Measurements from ENCODE around the gene BCAM. TPM values are rescaled to one million over a fixed set of nuclear protein-coding genes. Genes with fewer than 3 reads are reported as not detected.
"Not testable (repeated sequence)": the region's sequence is repeated elsewhere in the genome, so short reads cannot be mapped to it uniquely, and the experiment has no call there.

The BCAM gene
- total and polyA plus RNA-seq, 2 experiments from 2014 or later = 1.3 to 1.4 TPM

DNA sequence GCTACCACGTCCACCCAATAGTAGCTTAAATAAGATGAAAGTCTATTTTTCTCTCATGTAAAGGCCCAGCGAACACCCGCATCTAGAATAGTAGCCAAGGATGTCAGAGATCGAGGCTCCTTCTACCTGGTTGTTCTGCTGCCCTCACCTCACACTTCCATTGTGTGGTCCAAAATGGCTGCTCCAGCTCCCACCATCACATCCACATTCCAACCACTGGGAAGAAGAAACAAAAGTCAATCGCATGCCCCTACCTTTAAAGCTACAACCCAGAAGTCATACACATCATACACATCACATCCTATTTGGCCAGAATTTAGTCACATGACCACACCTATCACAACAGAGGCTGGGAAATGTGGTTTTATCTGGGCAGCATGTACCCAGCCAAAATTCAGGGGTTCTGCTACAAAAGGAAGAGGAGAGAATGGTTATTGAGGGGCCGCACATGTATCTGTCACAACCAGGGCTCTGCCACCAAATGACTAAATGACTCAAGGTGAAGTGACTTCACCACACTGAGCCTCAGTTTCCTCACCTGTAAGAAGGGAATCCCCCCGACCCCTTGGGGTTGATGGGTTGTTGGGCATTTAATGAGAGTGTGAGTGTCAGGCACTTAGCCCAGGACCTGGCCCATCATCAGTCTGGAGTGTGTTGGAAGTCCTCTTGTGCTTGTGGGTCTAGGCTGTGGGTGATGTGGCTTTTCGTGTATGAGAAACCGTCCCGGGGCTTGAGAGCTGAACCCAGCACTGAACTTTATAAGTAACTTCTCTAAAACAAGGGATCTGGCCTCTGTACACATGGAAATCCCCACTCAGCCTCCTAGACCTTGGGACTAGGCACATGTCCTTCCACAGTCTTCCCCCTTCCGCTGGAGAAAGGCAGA, 41.4 kb upstream of the BCAM start:
- WGBS, 2 experiments (ENCODE audit: low coverage in 1 of 2, low lambda C conversion rate in 2 of 2, missing lambda C conversion rate in 2 of 2) = 71 to 75% methylated on average over 11 of the region's 11 CpGs
- Histone ChIP-seq H2AFZ (no peak overlapping the region), H3F3A (ENCODE audit: insufficient read depth) (peaks cover 17% of the 10 kb centered on the region)

DNA sequence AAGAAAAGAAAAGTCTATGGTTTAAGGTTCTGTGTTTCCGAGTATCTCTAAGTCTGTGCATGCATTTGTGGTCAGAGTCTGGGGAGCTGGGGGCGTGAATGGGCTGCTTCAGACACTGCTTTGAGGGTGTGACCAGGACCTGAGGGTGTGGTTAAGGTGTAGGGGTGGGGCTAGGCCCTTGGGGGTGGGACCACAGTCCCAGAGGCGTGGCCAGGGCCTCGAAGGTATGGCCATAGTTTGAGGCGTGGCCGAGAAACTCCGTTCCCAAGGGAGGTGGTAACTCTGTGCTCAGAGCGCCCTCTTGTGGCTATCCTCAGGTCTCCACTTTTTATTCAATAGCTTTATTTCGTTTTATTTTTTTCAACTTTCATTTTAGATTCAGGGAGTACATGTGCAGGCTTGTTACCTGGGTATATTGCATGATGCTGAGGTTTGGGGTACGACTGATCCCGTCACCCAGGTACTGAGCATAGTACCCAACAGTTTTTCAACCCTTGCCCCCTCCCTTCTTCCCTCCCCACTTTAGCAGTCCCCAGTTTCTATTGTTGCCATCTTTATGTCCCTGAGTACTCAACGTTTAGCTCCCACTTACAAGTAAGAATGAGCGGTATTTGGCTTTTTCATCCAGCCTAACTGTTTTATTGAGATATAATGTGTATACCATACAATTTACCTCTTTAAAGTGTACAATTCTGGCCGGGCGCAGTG, 38.2 kb upstream of the BCAM start:
- in situ Hi-C loops (cut with MboI) = no loop called here
- H3K27ac ChIP-seq = no peak overlapping the region
- H3K4me3 ChIP-seq = peak overlapping the region; percentile 28; the same call in 1 of the 2 replicates

More for the DNA sequence above, 41.4 kb upstream of the BCAM start:
- DNase-seq = no peak
- H3K4me1 ChIP-seq (ENCODE audit: insufficient read depth) = no peaks in the 10 kb centered on the region
- no peaks in the 10 kb centered on the region for H3K9me2 ChIP-seq (ENCODE audit: insufficient read depth)
- H3K4me3 ChIP-seq = no peak overlapping the region
- no peaks in the 10 kb centered on the region for H4K20me1 ChIP-seq (ENCODE audit: insufficient read depth)
- in situ Hi-C loops (cut with MboI) = loop anchor here (5.0 kb wide), 1 partner anchor 45 kb away; no protein-coding TSS in a partner anchor
- no peak overlapping the region for H3K9ac ChIP-seq
- H3K36me3 ChIP-seq (ENCODE audit: low read depth) = no peaks in the 10 kb centered on the region
- H3K4me2 ChIP-seq (ENCODE audit: unreplicated experiment) = no peak overlapping the region
- H3K9me3 ChIP-seq (ENCODE audit: low read depth) = no peaks in the 10 kb centered on the region
- H3K79me2 ChIP-seq (ENCODE audit: insufficient read depth) = no peaks in the 10 kb centered on the region
- H3K27me3 ChIP-seq (replicated peaks; ENCODE audit: insufficient read depth) = no peaks in the 10 kb centered on the region
- TF ChIP-seq EZH2 (IDR thresholded peaks at IDR 0.05; ENCODE audit: insufficient read depth, poor library complexity, severe bottlenecking) (no peak), EZH2phosphoT487 (IDR thresholded peaks at IDR 0.05; ENCODE audit: insufficient read depth, low read depth) (no peak)
- H3K27ac ChIP-seq = no peak overlapping the region

DNA sequence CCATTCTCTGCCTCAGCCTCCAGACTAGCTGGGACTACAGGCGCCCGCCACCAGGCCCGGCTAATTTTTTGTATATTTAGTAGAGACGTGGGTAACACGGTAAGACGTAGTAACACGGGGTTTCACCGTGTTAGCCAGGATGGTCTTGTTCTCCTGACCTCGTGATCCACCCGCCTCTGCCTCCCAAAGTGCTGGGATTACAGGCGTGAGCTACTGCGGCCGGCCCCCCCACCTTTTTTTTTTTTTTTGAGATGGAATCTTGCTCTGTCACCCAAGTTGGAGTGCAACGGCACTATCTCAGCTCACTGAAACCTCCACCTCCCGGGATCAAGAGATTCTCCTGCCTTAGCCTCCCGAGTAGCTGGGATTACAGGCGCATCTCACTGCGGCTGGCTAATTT, 36.8 kb upstream of the BCAM start:
- DNase-seq; H3K36me3 ChIP-seq (ENCODE audit: low read depth); H3K4me2 ChIP-seq (ENCODE audit: unreplicated experiment); H3K27ac ChIP-seq; H3K4me3 ChIP-seq; in situ Hi-C loops (cut with MboI); H3K9me2 ChIP-seq (ENCODE audit: insufficient read depth); H3K79me2 ChIP-seq (ENCODE audit: insufficient read depth); H4K20me1 ChIP-seq (ENCODE audit: insufficient read depth); H3K9ac ChIP-seq; H3K27me3 ChIP-seq (replicated peaks; ENCODE audit: insufficient read depth); H2AFZ ChIP-seq; H3K9me3 ChIP-seq (ENCODE audit: low read depth): not testable (repeated sequence)
- WGBS, 2 experiments (ENCODE audit: low coverage in 1 of 2, low lambda C conversion rate in 2 of 2, missing lambda C conversion rate in 2 of 2) = 73 to 78% methylated on average over 17 to 18 of the region's 18 CpGs
- peaks cover 17% of the 10 kb centered on the region for H3F3A ChIP-seq (ENCODE audit: insufficient read depth)
- H3K4me1 ChIP-seq (ENCODE audit: insufficient read depth) = peaks cover 19% of the 10 kb centered on the region

More for the DNA sequence above, 38.2 kb upstream of the BCAM start:
- Histone ChIP-seq H4K20me1 (ENCODE audit: insufficient read depth) (no peaks in the 10 kb centered on the region), H3K9ac (peak overlapping the region; percentile 40; the same call in 1 of the 2 replicates), H3K9me3 (ENCODE audit: low read depth) (no peaks in the 10 kb centered on the region), H3K9me2 (ENCODE audit: insufficient read depth) (no peaks in the 10 kb centered on the region), H3F3A (ENCODE audit: insufficient read depth) (peaks cover 17% of the 10 kb centered on the region), H2AFZ (peak overlapping the region; percentile 87), H3K4me2 (ENCODE audit: unreplicated experiment) (peak overlapping the region; percentile 47), H3K27me3 (replicated peaks; ENCODE audit: insufficient read depth) (no peaks in the 10 kb centered on the region), H3K4me1 (ENCODE audit: insufficient read depth) (peaks cover 19% of the 10 kb centered on the region), H3K36me3 (ENCODE audit: low read depth) (no peaks in the 10 kb centered on the region), H3K79me2 (ENCODE audit: insufficient read depth) (no peaks in the 10 kb centered on the region)
- 17 to 20% methylated on average over 15 of the region's 15 CpGs for WGBS, 2 experiments (ENCODE audit: low coverage in 1 of 2, low lambda C conversion rate in 2 of 2, missing lambda C conversion rate in 2 of 2)
- peak; percentile 97 for DNase-seq
- no peak for TF ChIP-seq EZH2phosphoT487 (IDR thresholded peaks at IDR 0.05; ENCODE audit: insufficient read depth, low read depth)
- TF ChIP-seq EZH2 (IDR thresholded peaks at IDR 0.05; ENCODE audit: insufficient read depth, poor library complexity, severe bottlenecking) = no peak

DNA sequence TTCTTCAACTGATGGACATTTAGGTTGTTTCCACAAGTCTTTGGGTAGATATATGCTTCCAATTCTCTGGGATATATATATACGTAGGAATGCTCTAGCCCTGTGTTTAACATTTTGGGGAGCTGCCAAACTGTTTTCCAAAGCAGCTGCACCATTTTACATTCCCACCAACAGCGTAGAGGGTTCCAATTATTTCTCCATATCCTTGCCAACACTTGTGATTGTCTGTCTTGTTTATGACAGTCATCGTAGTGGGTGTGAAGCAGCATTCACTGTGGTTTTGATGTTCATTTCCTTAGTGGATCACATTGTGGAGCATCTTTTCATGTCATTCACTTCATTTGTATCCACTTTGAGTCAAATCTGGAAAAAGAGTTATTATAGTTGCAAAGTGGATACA, 35.9 kb upstream of the BCAM start:
- H3K27me3 ChIP-seq (replicated peaks; ENCODE audit: insufficient read depth) = no peaks in the 10 kb centered on the region
- no peak overlapping the region for H3K27ac ChIP-seq
- no peak overlapping the region for H3K4me2 ChIP-seq (ENCODE audit: unreplicated experiment)
- no peaks in the 10 kb centered on the region for H4K20me1 ChIP-seq (ENCODE audit: insufficient read depth)
- H3K36me3 ChIP-seq (ENCODE audit: low read depth) = no peaks in the 10 kb centered on the region
- TF ChIP-seq EZH2phosphoT487 (IDR thresholded peaks at IDR 0.05; ENCODE audit: insufficient read depth, low read depth) (no peak), EZH2 (IDR thresholded peaks at IDR 0.05; ENCODE audit: insufficient read depth, poor library complexity, severe bottlenecking) (no peak)
- H3K4me1 ChIP-seq (ENCODE audit: insufficient read depth) = peaks cover 19% of the 10 kb centered on the region
- no peaks in the 10 kb centered on the region for H3K9me3 ChIP-seq (ENCODE audit: low read depth)
- H3K4me3 ChIP-seq = no peak overlapping the region
- H2AFZ ChIP-seq = no peak overlapping the region
- H3K79me2 ChIP-seq (ENCODE audit: insufficient read depth) = no peaks in the 10 kb centered on the region
- no peak for DNase-seq
- in situ Hi-C loops (cut with MboI) = no loop called here
- H3F3A ChIP-seq (ENCODE audit: insufficient read depth) = peaks cover 17% of the 10 kb centered on the region
- WGBS, 2 experiments (ENCODE audit: low coverage in 1 of 2, low lambda C conversion rate in 2 of 2, missing lambda C conversion rate in 2 of 2) = 52 to 60% methylated on average over 3 of the region's 3 CpGs
- no peaks in the 10 kb centered on the region for H3K9me2 ChIP-seq (ENCODE audit: insufficient read depth)
- no peak overlapping the region for H3K9ac ChIP-seq
